SJSA1 (cell line): ENCODE results near the gene ST7. TPM values are rescaled to one million over a fixed set of nuclear protein-coding genes. Genes with fewer than 3 reads are reported as not detected.
"Not testable (repeated sequence)": the region's sequence is repeated elsewhere in the genome, so short reads cannot be mapped to it uniquely, and the experiment has no call there.

ENCODE experiments used
- DNase-seq, 2 experiments: peaks; one replicate each; pipeline ENCODE4 v3.0.0-alpha.2; 2015 to 2020; ENCODE audit warnings: low spot score in 2 of 2, low read depth in 1 of 2
- H3K27ac ChIP-seq: fragments of 250-450 bp; sonication (Bioruptor Pico); 2 replicates; pipeline ENCODE4 v1.5.1; 2020; ENCODE audit warnings: mild to moderate bottlenecking, moderate library complexity
- H3K27me3 ChIP-seq: fragments of 250-450 bp; sonication (Bioruptor Pico); replicated peaks from 2 replicates; pipeline ENCODE4 v1.5.1; 2020; ENCODE audit warnings: mild to moderate bottlenecking, moderate library complexity
- H3K36me3 ChIP-seq: fragments of 250-450 bp; sonication (Bioruptor Pico); 2 replicates; pipeline ENCODE4 v1.5.1; 2020; ENCODE audit warnings: mild to moderate bottlenecking
- H3K4me1 ChIP-seq: fragments of 250-450 bp; sonication (Bioruptor Pico); replicated peaks from 2 replicates; pipeline ENCODE4 v1.6.1; 2021; ENCODE audit warnings: mild to moderate bottlenecking
- H3K4me3 ChIP-seq: fragments of 250-450 bp; sonication (Bioruptor Pico); 2 replicates; pipeline ENCODE4 v1.5.1; 2020; ENCODE audit warnings: mild to moderate bottlenecking
- H3K9me3 ChIP-seq: fragments of 250-450 bp; sonication (Bioruptor Pico); replicated peaks from 2 replicates; pipeline ENCODE4 v1.5.1; 2020; ENCODE audit warnings: mild to moderate bottlenecking
- total RNA-seq: library from RNA; depleted of rRNA; stranded (reverse); fragments of >200 nt; shearing (Covaris generic); gene quantifications from 2 replicates; pipeline ENCODE4 v1.2.3, GENCODE V29; 2014

ST7 gene
- total RNA-seq, 1 experiment from 2014 or later: 14.7 TPM

DNA sequence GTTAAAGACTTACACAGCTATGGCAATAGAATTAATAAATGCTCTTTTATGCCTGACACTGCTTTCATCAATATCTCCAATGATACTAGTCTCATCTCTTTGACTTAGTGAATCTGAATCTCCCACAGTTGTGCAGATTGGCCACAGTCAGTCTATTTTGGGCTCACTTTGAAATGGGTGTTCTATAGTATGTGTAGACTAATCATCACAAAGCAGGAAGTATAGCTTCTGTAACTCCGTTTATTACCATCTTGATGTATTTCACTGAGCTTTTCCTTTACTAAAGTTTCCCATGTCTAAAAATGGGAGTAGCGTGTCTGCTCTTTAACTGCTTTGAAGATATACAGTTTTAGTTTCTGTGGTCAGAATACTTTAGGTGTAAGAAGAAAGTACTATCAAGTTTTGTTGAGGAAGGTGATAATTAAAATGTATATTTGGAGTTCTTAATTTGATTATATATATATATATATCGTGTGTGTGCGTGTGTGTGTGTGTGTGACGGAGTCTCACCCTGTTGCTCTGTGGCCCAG, 70.1 kb downstream of the ST7 start:
- Histone ChIP-seq H3K9me3 (no peaks in the 10 kb centered on the region), H3K27me3 (no peaks in the 10 kb centered on the region), H3K4me3 (no peak overlapping the region), H3K36me3 (no peaks in the 10 kb centered on the region), H3K27ac (no peak overlapping the region), H3K4me1 (peaks cover 8% of the 10 kb centered on the region)
- DNase-seq: no peak

DNA sequence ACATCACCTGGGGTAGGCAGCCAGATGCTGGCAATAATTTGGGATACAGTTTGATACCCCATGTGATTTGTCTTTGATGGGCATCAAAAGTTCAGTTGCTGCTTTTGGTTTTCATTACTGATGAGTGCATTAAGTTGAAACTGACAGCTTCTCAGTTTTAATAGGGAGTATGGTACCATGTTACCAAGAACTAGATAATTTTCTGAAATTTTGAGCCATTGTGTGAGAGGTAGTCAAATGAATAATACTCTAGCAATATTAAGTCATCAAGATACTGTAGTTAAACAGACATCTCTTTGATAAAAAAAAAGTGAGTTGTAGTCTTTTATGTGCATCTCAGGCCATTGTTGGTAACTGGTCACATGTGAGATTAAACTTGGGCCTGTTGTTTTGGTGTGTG, 71.5 kb downstream of the ST7 start:
- Histone ChIP-seq H3K27ac (no peak overlapping the region), H3K9me3 (no peaks in the 10 kb centered on the region), H3K27me3 (no peaks in the 10 kb centered on the region), H3K4me3 (no peak overlapping the region), H3K36me3 (no peaks in the 10 kb centered on the region), H3K4me1 (peaks cover 8% of the 10 kb centered on the region)
- DNase-seq: no peak

DNA sequence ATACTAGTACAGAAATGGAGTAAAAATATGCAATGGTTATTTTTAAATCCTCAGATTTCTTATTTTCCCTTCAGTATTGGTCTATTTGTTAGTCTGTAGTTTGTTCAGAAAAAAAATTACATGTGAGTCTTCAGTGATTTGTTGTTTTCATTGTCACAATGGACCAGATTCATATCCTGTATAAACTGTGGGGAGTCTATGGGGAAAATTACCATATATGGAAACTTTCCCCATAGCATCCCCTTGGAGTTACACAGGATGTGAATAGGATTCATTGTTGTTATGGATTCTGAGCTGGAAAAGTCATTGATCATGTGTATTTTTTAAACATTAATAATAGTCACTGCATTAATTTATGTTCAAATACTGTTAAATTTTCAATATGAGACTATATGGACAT, 72.6 kb downstream of the ST7 start:
- H3K36me3 ChIP-seq: no peaks in the 10 kb centered on the region
- H3K27ac ChIP-seq: no peak overlapping the region
- DNase-seq: no peak
- peaks cover 8% of the 10 kb centered on the region; the same call in 1 of the 2 replicates for H3K4me1 ChIP-seq
- H3K9me3 ChIP-seq: no peaks in the 10 kb centered on the region
- no peaks in the 10 kb centered on the region for H3K27me3 ChIP-seq
- no peak overlapping the region for H3K4me3 ChIP-seq

DNA sequence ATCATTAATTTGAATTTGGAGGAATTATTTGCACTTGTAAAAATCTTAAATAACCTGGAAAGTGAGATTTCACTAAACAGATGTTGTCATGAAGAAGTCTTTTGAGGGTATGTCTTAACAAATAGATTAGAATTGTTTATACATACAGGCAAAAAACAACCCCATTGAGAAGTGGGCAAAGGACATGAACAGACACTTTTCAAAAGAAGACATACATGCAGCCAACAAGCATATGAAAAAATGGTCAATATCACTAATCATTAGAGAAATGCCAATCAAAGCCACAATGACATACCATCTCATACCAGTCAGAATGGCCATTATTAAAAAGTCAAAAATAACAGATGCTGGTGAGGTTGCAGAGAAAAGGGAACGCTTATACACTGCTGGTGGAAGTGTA, 77.0 kb downstream of the ST7 start:
- not testable (repeated sequence) for H3K9me3 ChIP-seq, H3K4me3 ChIP-seq, H3K27me3 ChIP-seq, H3K4me1 ChIP-seq, H3K36me3 ChIP-seq, H3K27ac ChIP-seq, DNase-seq

DNA sequence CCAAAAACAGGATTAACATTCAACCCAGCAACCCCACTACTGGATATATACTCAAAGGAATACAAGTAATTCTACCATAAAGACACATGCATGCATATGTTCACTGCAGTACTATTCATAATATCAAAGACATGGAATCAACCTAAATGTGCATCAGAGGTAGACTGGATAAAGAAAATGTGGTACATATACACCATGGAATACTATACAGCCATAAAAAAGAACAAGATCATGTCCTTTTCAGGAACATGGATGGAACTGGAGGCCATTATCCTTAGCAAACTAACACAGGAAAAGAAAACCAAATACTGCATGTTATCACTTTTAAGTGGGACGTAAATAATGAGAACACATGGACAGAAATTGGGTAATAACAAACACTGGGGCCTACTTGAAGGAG, 77.5 kb downstream of the ST7 start:
- not testable (repeated sequence) for H3K36me3 ChIP-seq, H3K4me3 ChIP-seq, H3K27me3 ChIP-seq, H3K27ac ChIP-seq, H3K9me3 ChIP-seq, H3K4me1 ChIP-seq, DNase-seq

DNA sequence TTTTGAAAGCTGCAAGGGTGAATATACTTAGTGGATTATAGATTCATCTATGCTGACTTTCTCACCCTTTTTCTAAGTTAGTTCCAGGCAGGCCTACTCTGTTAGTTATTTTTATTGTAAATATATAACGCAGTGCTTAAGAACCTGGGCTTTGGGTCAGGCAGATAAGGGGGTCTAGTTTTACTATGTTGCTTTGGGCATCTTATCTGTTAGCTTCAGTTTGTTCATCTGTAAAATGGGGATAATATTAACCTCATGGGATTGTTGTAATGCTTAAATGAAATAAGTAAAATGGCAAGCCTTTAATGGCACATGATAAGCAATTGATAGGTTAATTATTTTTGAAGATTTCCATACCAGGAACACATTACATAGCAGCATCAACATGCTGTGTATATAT, 79.5 kb downstream of the ST7 start:
- Histone ChIP-seq H3K36me3 (no peaks in the 10 kb centered on the region), H3K27me3 (no peaks in the 10 kb centered on the region), H3K27ac (no peak overlapping the region), H3K4me3 (no peak overlapping the region), H3K4me1 (no peaks in the 10 kb centered on the region), H3K9me3 (no peaks in the 10 kb centered on the region)
- no peak for DNase-seq

DNA sequence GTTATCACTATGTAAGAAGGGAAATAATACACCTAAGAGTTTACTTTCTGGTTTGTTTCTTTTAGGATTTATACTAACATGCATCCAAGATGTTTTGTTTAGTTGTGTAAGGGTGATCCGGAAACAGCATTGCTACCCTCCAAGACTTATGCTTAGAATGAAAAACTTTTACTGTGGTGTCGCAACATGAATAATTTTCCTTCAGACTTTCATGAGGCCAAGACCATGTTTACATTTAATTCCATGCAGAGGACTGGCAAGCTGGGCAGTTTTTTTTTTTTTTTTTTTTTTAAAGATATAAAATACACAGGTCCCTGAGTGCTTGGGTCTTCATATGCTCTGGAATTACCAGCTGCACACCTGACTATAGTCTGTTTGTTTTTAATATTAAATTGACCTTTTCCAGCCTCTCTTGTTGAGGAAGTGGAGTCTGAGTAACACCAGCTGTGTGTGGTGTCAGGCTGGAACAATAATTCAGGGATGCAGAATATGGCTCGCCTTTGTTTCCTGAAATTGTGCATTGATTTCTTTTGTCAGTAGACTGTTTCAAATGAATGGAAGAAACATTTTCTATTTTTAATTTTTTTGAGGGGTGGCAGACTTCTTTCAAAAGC, 81.7 kb downstream of the ST7 start:
- no peaks in the 10 kb centered on the region for H3K36me3 ChIP-seq
- no peaks in the 10 kb centered on the region for H3K27me3 ChIP-seq
- H3K9me3 ChIP-seq: no peaks in the 10 kb centered on the region
- no peaks in the 10 kb centered on the region for H3K4me1 ChIP-seq
- H3K4me3 ChIP-seq: no peak overlapping the region
- DNase-seq: no peak
- no peak overlapping the region for H3K27ac ChIP-seq

DNA sequence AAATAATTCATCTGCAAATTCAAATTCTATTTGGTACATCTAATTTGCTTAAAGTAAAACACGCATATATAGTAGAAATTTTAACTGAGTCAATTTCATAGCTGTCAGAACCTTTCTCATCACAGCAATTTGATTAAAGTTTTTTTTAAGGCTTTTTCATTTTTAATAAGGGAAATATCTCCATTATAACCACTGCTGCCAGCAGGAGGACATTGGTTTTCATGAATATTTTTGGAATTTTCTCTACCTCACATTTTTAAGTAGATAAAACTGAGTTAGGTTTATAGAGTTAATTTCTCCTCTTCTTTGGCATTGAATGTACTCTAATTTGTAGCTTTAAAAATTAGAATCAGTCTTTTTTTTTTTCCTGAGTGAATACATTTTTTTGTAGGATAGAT, 82.2 kb downstream of the ST7 start:
- no peaks in the 10 kb centered on the region for H3K36me3 ChIP-seq
- H3K4me1 ChIP-seq: no peaks in the 10 kb centered on the region
- no peak overlapping the region for H3K4me3 ChIP-seq
- no peaks in the 10 kb centered on the region for H3K9me3 ChIP-seq
- H3K27me3 ChIP-seq: no peaks in the 10 kb centered on the region
- no peak for DNase-seq
- no peak overlapping the region for H3K27ac ChIP-seq

DNA sequence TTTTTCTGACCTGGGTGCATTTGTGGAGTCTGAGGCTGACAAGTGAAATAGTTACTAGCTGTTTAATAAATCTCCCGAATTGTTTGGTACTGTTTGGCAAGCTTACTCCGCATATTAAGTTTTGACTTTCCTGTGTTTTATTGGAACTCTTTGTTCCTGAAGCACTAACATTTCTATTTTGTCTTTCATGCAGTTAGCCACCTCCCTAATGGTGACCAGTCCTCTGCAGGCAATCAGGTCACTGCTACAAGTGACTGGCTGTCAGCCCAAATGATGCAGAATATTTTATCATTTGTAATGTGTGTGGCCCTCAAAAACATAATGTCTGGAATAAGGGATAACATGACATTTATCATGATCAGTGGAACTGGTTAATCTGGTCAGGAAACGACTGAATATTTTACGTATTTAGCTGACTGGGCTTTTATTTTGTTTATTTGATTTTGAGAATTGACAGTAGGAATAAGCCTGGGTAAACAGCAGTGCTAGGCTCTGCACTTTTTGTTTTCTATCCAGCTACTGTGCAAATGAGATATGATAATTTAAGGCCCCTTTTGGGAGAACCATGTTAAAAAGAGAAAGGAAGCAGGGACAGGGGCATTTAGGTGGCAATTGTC, 82.9 kb downstream of the ST7 start:
- Histone ChIP-seq H3K4me3 (no peak overlapping the region), H3K27ac (no peak overlapping the region)

DNA sequence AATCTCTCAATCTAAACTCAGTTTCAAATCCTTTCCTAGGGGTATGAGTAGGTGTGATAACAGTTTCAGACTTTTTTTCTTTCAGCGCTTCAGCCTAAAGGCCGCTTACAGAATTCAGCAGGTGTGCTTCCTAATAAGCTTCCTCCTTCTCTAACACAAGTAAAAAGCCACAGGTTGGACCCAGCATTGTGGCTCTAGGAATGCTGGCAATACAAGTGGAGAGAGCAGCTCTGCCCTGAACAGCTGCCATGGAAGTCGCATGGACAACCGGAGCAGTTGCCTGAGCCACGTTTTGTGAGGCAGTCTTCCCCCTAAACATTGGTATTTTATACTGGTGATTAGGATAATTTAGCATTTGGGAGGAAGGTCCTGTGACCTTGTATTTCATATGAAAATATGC, 83.5 kb downstream of the ST7 start:
- DNase-seq: no peak

More for the DNA sequence above, 82.9 kb downstream of the ST7 start:
- DNase-seq: no peak
- H3K36me3 ChIP-seq: no peaks in the 10 kb centered on the region
- no peaks in the 10 kb centered on the region for H3K9me3 ChIP-seq
- no peaks in the 10 kb centered on the region for H3K27me3 ChIP-seq
- H3K4me1 ChIP-seq: no peaks in the 10 kb centered on the region

DNA sequence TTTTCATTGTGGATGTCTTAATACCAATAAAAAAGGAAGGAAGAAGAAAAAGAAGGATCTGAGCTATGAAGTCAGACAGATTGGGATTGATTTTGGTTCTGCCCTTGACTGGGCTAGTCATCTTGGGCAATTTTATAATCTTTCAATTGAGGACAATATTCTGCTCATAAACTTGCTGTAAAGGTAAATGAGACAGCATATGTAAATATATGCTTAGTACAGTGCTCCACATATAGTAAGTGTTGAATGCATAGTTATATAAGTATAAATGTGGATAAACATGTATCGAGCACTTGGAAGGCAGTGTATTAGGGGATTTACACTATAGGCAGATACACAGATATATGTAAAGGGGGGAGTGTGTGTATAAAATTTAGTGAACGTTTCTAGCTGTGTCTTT, 85.1 kb downstream of the ST7 start:
- no peak overlapping the region for H3K4me3 ChIP-seq
- H3K36me3 ChIP-seq: no peaks in the 10 kb centered on the region
- H3K27me3 ChIP-seq: no peaks in the 10 kb centered on the region
- H3K27ac ChIP-seq: no peak overlapping the region
- no peaks in the 10 kb centered on the region for H3K4me1 ChIP-seq
- no peak for DNase-seq
- H3K9me3 ChIP-seq: no peaks in the 10 kb centered on the region

More for the DNA sequence above, 83.5 kb downstream of the ST7 start:
- Histone ChIP-seq H3K27ac (no peak overlapping the region), H3K9me3 (no peaks in the 10 kb centered on the region), H3K36me3 (no peaks in the 10 kb centered on the region), H3K4me1 (no peaks in the 10 kb centered on the region), H3K27me3 (no peaks in the 10 kb centered on the region), H3K4me3 (no peak overlapping the region)

DNA sequence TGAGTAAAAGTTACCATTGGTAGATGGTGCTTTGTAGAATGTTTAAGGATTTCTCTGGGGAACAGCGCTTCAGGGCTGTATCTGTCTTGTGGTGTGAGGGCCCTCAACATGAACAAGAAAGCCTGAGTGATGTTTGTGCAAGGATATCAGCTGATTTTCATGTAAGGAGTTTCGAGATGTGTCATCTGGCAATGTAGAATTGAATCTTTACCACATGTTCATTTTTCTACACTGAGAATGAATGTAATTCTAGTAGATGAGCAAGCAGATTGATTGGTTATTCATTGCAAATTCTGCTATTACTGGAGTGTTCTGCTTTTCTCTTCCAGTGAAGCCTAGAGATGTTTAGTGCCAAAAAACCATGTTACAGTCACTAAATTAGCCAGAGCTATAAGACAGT, 87.7 kb downstream of the ST7 start:
- Histone ChIP-seq H3K9me3 (no peaks in the 10 kb centered on the region), H3K4me3 (no peak overlapping the region), H3K4me1 (no peaks in the 10 kb centered on the region), H3K27ac (no peak overlapping the region), H3K27me3 (no peaks in the 10 kb centered on the region), H3K36me3 (no peaks in the 10 kb centered on the region)
- no peak for DNase-seq

DNA sequence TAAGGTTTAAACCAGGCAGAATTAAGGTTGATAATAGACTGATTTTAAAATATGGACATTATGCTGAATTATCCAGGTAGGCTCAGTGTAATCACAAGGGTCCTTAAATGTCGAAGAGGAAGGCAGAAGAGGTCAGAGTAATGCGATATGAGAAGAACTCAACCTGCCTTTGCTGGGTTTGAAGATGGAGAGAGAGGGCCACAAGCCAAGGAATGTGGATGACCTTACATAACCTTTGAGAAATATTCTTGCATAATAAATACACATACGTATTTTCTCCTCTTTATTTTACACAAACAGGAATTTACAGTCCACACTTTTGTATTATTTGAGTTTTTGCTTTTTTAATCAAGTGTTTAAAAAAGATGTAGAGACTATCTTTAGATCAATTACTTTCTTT, 88.5 kb downstream of the ST7 start:
- Histone ChIP-seq H3K4me3 (no peak overlapping the region), H3K36me3 (no peaks in the 10 kb centered on the region), H3K9me3 (no peaks in the 10 kb centered on the region), H3K27ac (no peak overlapping the region), H3K27me3 (no peaks in the 10 kb centered on the region), H3K4me1 (no peaks in the 10 kb centered on the region)
- no peak for DNase-seq

DNA sequence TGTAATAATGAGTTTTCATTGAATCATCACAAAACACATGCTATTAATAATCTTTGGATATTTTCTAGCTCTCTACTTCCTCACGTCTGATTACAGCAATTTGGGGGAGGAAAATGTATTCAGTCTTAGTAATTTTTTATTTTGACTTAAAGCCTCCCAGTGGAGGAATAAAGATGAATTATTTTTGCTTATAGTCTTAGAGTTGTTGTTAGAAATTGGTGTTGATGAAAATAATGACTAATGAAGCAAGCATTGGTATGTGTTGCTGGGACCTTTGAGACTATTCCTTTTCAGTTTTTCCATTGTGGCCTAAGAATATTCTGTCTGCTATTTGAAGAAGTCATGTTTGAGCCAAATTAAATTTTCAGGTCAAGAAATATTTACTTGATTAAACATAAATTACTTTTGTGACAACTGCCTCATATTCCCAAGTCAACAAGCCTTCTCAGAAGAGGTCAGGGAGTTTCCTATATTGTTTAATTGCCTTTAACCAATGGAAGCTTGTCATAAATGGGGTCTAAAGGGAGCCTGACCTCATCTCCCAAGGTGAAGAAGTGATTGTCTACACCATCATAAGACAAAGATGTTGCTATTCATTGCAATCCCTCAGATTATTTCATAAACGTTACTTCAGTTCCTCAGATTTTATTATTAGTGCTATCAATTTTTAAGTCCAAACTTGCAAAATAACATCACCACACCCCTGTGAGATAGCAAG, 90.0 kb downstream of the ST7 start:
- Histone ChIP-seq H3K27ac (no peak overlapping the region), H3K27me3 (no peaks in the 10 kb centered on the region), H3K9me3 (no peaks in the 10 kb centered on the region), H3K4me3 (no peak overlapping the region), H3K36me3 (no peaks in the 10 kb centered on the region), H3K4me1 (no peaks in the 10 kb centered on the region)
- DNase-seq: no peak
